Upper lobe of left lung (tissue), 6 donors: ENCODE data around the gene AMY2A. TPM values are rescaled to one million over a fixed set of nuclear protein-coding genes. Genes with fewer than 3 reads are reported as not detected.
"Not testable (repeated sequence)": the region's sequence is repeated elsewhere in the genome, so short reads cannot be mapped to it uniquely, and the experiment has no call there.

Experiments
- ATAC-seq, 2 donors: fragments of 200-7000 bp; cut with Tn5 transposase; one replicate each; pipeline ENCODE4 v1.9.1; 2022; ENCODE audit warnings: mild to moderate bottlenecking in 2 of 2, moderate library complexity in 2 of 2; ENCODE audit not compliant: low FRiP score in 2 of 2
- DNase-seq, 2 donors: peaks; one replicate each; pipeline ENCODE4 v3.0.0-alpha.2; 2019 to 2020
- H3K27ac ChIP-seq, 4 donors: fragments of 200-600 bp; sonication (generic); one replicate each; pipeline ENCODE4 v1.5.1; 2016 to 2019
- H3K27me3 ChIP-seq, 4 donors: fragments of 200-600 bp; sonication (generic); one replicate each; pipeline ENCODE4 v1.5.1; 2017 to 2019
- H3K36me3 ChIP-seq, 4 donors: fragments of 200-600 bp; sonication (generic); one replicate each; pipeline ENCODE4 v1.5.1; 2016 to 2019
- H3K4me1 ChIP-seq, 4 donors: fragments of 200-600 bp; sonication (generic); one replicate each; pipeline ENCODE4 v1.5.1; 2018 to 2019
- H3K4me3 ChIP-seq, 4 donors: fragments of 200-600 bp; sonication (generic); one replicate each; pipeline ENCODE4 v1.5.1; 2017 to 2019; ENCODE audit warnings: mild to moderate bottlenecking in 2 of 4, moderate library complexity in 1 of 4
- H3K9me3 ChIP-seq, 4 donors: fragments of 200-600 bp; sonication (generic); one replicate each; pipeline ENCODE4 v1.5.1; 2018 to 2019
- WGBS, 2 donors: methylation state at CpG; one replicate each; pipeline ENCODE4 v1.1.5; 2017 to 2018; 5-methylcytosine and 5-hydroxymethylcytosine counted together
- small RNA-seq, 4 donors: library from RNA; depleted of rRNA; stranded (forward); fragments of <200 nt; gene quantifications; one replicate each; pipeline ENCODE3, GENCODE V24; 2016
- total RNA-seq, 6 donors: library from RNA; depleted of rRNA in 4 of 6; stranded (reverse); fragments of >200 nt in 4 of 6; gene quantifications; one replicate each; pipeline versions ENCODE4 v1.1.0 to v1.2.1, GENCODE V29; 2016 to 2021
- donor health status: DM: no; HTN: no; CAD: no; lungs with moderate emphysema.
- donor health status: DM: no; HTN: yes; CAD: no; lungs with severe emphysema.

Gene AMY2A
- total RNA-seq, 6 donors from 2014 or later = 0.29 to 1.8 (median 0.77) TPM; not detected in 3

GRCh38 chr1:103655460-103655859, 38.2 kb downstream of the AMY2A start, which contains the start of gene AMY1A:
Gene AMY1A, plus strand, starts transcription at chr1:103655760. Its CDS starts 571 bp downstream, at chr1:103656331.
- ATAC-seq = not testable (repeated sequence)
- no CpG with 5 or more reads among the region's 5 CpGs for WGBS, 2 donors

More at GRCh38 chr1:103655460-103655859, 38.2 kb downstream of the AMY2A start, which contains the start of gene AMY1A:
- H3K4me1 ChIP-seq, H3K36me3 ChIP-seq, H3K27me3 ChIP-seq, H3K4me3 ChIP-seq, DNase-seq, H3K9me3 ChIP-seq, H3K27ac ChIP-seq: not testable (repeated sequence)

Small RNA genes lying within 50 kb of the gene (small RNA-seq; reads per million reads assigned to genes)
- gene AC105272.1 = 0 reads per million in 4 donors

Other genes starting within 250 kb of the AMY2A start
- gene RNPC3, start 91.7 kb upstream of the AMY2A start, total RNA-seq = 100 to 1,000 TPM in 1 of 6 donors, 10 to 100 TPM in 5; 20.4 to 150 (median 48.4) TPM
- 10 to 100 TPM; 12.5 to 73.3 (median 23.8) TPM for gene AMY2B, start 45.8 kb upstream of the AMY2A start, total RNA-seq
- gene AMY1A, start 38.3 kb downstream of the AMY2A start, total RNA-seq = 1 to 10 TPM in 3 of 6 donors, not detected in 3; 1.2 to 3.3 (median 1.3) TPM
- gene AMY1B, start 78.8 kb downstream of the AMY2A start, total RNA-seq = 1 to 10 TPM in 3 of 6 donors, under 1 TPM in 2, not detected in 1; 0.57 to 6.8 (median 1.6) TPM
- gene AMY1C, start 132.5 kb downstream of the AMY2A start, total RNA-seq = 10 to 100 TPM in 3 of 6 donors, 1 to 10 TPM in 2, not detected in 1; 5.2 to 32.2 (median 12.0) TPM